HG02852 (cell line): ENCODE measurements around the gene SPOP.

Experiments
- ATAC-seq: cut with Tn5 transposase; IDR thresholded peaks from one replicate; pipeline ENCODE4 v1.9.1; 2021; ENCODE audit warnings: mild to moderate bottlenecking, moderate library complexity; ENCODE audit not compliant: unreplicated experiment

The SPOP gene

DNA sequence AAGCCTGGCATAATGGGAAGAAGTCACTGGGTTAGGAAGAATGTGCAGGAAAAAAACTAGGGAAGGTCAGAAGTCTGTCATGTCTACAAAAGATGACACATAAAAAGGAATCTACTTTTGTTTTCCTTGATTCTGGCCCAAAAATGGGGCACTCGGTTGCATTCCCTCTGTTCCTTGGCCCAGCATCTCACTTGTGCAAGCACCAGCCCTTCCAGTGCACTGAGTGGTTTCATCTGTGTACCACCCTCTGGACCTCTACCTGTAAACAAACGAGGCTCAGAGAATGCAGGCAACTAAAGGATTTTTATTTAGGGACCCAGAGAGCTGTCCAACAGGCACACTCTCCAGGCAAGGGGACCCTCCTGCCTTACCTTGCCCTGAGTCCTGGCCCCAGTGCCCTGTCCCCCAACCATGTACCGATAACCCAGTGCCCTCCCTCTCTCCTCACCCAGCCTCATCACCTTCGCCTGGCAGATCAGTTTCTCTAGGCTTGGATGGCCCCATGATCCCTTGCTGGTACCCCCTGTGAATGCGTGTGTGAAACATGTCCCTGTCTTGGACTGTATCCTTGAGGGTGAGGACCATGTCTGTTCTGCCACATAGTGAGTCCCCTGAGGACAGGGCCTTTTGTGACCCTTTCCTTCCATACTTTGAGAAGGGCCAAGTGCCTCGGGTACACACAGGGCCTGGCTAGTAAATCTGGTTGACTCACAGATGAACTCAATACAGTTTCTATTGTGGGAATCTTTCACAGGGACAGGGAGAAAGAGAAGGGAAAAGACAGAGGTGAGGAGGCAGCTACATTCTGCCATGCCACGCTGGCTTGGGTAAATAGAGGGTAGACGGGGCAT is 88.9 kb downstream of the SPOP start:
- no peak for ATAC-seq

DNA sequence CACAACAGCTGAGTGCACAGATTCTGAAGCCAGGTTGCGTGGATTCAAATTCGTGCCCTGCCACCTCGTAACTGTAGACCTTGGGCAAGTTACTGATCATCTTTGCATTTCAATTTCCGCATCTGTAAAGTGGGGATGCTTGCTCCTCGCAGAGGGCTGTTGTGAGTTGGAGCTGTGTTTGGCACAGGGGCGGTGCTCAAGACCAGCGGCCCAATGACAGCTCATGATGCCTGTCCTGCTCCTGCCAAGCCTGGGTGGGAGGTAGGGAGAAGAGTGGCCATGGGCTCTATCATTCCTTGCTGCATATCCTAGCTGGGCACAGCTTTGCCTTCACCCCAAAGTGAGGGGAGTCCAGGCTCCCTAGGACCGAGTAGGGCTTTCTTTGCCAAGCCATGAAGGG is 89.6 kb downstream of the SPOP start:
- ATAC-seq, result no peak

DNA sequence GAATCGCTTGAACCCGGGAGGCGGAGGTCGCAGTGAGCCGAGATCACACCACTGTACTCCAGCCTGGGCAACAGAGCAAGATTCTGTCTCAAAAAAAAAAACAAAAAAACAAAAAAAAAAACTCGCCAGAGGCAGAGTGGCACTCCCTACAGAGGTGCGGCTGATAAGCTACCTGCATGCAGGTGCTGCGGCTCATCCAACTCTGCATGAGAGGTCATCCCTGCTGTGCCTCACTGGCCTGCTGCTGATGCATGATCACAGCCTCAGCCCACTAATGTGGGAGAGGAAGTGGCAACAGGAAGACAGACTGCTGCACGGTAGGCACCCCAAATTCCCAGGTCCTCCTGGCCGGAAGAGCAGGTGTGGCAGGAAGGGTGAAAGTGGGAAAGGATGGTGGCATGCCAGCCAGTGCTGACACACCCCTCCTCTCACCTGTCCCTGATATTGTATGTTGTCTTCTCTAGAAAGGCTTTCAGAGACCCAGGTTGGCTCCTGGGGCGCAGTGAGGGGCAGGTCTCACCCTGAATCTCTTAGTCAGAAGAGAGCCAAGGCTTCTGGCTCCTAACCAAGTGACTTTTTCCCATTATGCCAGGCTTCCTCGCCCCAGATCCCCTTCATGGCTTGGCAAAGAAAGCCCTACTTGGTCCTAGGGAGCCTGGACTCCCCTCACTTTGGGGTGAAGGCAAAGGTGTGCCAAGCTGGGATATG is 90.4 kb downstream of the SPOP start:
- no peak for ATAC-seq

DNA sequence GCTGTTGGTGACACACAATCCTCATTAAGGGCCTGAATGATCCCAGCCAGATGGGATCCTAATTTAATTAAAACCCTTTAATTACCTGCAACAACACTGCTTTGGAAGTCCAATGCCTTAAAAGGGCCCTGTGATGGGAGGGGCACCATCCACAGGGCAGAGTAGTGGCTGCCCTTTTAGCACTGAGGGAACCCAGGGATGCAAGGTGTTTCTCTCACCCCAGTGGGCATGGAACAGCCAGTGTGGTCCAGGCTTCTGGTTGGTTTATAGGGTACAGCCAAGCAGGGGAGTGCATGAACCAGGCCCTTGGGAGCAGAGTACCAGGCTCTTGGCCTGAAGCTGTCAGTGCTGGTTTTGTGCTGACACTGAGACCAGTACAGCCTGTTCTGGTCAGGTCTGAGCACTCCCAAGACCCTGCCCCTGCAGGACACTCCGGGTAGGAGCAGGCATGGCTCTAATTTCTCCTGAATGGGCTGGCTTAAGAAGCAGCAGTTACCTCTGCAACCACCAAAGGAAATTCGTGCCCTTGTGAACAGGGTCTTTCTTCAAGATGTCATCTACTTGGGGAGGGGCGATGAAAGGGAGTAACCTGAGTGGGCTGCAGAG is 92.4 kb downstream of the SPOP start:
- no peak for ATAC-seq

DNA sequence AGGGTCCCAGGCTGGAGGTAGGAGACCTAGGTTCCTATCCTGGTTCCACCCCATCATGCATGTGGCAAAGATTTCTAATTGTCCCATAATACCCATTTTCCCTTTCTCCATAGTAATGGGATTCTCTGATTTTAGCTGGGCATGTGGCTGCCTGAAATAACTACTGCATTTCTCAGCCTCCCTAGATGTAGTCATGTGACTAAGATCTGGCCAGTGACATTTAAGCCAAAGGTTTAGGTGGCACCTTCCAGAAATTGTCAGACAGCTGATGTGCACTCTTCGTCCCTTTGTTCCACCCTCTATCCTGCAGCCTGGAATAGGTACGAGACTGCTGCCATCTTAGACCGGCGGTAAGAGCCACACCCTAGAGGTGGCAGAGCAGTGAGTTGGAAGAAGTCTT is 94.0 kb downstream of the SPOP start:
- ATAC-seq, result no peak

DNA sequence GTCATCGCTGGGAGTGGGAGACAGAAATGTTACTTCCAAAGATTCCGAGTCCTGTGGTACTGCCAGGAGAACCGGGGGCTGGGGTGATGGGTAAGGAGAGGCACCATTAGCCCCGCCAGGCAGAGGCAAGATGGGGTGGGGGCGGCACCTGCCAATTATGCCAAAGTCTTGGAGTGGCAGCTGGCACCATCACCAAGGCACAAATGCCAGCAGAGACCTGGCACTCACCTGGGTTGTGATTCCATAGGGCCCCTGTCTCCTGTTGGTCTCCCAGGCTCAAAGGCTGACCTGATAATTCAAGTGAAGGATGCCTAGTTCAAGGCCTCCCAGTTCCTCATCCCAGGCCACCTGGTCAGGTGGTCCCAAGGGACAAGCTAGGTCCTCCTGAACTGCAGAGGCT is 94.7 kb downstream of the SPOP start:
- ATAC-seq, result no peak

DNA sequence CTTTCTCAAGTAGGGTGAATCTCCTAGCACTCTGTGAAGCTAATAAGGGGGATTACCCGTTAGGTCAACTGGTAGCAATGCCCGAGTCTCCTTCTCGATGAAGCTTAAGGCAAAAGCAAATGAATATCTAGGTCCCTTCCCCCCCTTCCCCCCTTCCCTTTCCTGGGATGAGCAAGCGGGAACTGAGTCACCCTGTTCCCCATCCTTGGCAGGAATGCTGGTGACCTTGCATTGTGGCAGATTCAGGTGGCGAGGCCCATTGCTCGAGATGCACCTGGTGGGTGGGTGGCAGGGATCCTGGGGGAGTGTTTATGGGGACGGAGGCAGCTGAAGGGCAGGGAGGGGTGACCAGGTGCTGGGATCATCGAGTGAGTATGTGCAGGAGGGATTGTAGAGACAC is 95.1 kb downstream of the SPOP start:
- no peak for ATAC-seq

DNA sequence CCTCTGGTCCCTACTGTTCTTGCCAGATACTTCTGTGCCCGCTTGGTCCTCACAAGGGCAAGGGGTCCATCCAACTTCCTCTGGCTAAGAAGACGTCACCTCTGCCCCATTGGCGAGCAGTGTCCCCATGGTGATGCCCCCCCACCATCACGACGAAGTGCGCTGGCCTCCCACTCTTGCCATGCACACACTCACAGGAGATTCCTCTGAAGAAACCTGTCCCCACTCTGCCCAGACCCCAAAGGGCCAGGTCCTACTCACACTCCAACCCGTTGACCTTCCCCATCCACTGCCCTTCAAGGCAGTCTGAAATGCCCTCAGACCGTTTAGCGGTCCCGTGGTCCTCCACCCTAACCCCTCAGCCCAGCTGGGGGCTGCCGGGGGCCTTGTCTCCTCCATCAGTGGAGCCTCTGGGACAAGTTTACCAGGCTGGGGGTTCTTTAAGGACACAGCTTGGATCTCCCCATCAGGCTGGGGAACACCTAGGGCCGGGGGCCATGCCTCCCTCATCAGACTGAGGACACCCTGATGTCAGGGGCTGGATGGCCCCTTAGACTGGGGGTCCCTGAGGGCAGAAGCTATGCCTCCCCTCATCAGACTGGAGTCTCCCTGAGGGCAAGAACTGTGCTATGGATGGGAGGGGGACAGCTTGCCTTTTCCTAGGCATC is 95.7 kb downstream of the SPOP start:
- ATAC-seq, result no peak

DNA sequence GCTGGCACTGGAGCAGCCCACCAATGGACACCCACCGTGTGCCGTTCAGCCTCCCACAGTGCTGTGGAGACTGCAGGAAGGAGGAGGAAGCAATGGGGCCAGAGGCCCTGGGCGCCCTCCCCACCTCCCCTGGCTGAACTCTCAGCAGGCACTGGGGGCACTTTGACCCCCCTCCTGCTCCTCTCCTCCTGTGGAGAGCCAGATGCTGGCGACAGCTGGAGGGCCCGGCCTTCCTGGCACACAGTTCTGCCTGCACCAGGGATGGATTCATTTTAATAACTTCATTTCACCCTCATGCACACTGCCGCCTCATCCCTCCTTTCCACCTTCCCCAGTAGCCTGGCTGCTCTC is 96.3 kb downstream of the SPOP start:
- no peak for ATAC-seq

DNA sequence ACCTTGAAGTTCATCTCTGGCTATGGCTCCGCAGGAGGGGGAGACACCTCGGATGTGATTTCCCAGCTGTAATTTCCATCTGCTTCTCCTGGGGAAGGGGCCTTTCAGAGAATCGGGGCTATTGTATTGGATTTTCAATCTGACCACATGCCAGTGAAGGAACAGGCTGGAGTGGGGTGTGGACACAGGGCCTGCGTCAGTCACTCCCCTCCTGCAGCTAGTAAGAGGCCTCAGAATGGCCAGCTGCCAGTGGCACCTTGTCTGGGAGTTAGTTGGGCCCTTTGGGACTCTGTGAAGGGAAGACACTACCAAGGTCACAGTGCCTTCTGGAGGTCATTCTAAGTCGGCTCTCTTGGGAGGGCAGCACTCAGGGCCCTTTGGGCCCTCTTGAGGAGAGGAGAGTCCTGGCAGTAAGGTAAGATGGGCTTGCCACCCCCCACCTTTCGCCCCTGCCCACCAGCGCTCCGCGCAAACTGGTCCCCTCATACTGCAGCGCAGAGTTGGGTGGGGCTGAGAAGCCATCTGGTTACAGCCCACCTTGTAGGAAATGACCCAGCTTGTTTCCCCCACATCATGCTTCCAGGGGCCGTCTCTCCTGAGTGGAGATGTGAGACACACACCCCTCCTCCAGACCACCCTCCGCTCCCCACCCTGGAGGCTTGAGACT is 96.8 kb downstream of the SPOP start:
- no peak for ATAC-seq

DNA sequence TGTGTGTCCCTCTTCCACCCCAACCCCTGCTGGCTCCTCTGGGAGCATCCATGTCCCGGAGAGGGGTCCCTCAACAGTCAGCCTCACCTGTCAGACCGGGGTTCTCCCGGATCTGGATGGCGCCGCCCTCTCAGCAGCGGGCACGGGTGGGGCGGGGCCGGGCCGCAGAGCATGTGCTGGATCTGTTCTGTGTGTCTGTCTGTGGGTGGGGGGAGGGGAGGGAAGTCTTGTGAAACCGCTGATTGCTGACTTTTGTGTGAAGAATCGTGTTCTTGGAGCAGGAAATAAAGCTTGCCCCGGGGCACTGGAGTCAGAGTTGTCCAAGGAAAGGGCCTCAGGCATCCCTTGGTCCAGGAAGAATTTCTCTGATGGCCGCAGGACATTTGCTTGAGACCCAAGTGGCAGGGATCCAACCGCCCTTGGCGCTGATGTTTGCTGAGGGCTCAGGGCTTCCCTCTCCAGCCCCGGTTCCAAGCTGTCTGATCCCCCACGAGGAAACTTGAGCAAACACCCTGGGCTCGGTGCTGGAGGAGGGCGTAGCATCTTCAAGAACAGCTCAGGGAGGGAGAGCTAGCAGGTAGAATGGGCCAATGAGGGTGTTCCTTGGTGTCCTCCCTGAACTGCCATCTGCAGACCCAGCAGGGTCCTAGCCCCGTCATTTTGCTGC is 97.7 kb downstream of the SPOP start:
- no peak for ATAC-seq

DNA sequence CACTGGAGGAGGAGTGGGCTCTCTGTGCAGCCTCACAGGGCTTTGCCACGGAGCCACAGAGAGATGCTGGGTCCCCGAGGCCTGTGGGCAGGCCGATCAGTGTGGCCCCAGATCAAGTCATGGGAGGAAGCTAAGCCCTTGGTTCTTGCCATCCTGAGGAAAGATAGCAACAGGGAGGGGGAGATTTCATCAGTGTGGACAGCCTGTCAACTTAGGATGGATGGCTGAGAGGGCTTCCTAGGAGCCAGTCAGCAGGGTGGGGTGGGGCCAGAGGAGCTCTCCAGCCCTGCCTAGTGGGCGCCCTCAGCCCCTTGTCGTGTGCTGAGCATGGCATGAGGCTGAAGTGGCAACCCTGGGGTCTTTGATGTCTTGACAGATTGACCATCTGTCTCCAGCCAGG is 98.4 kb downstream of the SPOP start:
- ATAC-seq, result no peak

DNA sequence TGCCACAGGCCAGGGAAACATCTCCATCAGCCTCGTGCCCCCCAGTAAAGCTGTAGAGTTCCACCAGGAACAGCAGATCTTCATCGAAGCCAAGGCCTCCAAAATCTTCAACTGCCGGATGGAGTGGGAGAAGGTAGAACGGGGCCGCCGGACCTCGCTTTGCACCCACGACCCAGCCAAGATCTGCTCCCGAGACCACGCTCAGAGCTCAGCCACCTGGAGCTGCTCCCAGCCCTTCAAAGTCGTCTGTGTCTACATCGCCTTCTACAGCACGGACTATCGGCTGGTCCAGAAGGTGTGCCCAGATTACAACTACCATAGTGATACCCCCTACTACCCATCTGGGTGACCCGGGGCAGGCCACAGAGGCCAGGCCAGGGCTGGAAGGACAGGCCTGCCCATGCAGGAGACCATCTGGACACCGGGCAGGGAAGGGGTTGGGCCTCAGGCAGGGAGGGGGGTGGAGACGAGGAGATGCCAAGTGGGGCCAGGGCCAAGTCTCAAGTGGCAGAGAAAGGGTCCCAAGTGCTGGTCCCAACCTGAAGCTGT is 98.9 kb downstream of the SPOP start:
- no peak for ATAC-seq

DNA sequence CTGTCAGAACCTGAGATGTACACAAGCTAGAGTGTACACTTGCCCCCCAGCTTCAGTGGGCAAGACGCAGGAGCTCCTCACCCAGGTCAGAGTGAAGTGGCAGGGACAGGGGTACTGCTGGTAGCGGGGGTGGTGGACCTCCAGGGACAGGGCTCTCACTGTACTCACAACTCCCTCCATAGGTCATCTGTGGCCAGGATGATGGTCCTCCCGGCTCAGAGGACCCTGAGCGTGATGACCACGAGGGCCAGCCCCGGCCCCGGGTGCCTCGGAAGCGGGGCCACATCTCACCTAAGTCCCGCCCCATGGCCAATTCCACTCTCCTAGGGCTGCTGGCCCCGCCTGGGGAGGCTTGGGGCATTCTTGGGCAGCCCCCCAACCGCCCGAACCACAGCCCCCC is 99.5 kb downstream of the SPOP start:
- ATAC-seq, result no peak

DNA sequence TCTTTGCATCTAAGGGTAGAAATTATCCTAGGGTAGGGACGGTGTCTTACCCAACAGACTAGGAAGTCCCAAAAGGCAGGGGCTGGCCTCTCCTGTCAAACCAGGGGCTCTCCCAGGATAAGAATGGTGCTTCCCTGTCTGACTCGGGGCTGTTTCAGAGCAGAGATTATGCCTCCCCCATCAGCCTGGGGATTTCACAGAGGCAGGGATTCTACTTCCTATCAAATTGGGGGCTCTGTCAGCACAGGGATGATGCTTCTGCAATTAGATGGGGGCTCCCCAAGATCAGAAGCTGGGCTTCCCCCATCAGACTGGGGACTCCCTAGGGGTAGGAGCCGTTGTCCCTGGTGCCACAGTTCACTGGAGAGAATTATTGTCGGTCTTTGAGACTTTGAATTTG is 99.9 kb downstream of the SPOP start:
- no peak for ATAC-seq

DNA sequence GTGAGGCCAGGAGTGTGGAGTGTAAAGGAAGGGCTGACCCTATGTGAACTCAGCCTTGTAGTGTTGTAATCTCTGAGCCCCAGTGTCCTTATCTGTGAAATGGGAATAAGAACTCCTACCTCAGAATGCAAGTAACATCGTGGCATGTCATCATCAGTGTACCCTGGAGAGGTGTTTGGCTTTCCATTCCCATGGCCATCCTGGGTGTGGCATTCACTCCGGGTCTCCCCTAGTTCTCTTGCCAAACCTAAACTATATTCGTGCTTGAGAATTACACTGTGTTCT is 100.3 kb downstream of the SPOP start:
- ATAC-seq, result no peak

DNA sequence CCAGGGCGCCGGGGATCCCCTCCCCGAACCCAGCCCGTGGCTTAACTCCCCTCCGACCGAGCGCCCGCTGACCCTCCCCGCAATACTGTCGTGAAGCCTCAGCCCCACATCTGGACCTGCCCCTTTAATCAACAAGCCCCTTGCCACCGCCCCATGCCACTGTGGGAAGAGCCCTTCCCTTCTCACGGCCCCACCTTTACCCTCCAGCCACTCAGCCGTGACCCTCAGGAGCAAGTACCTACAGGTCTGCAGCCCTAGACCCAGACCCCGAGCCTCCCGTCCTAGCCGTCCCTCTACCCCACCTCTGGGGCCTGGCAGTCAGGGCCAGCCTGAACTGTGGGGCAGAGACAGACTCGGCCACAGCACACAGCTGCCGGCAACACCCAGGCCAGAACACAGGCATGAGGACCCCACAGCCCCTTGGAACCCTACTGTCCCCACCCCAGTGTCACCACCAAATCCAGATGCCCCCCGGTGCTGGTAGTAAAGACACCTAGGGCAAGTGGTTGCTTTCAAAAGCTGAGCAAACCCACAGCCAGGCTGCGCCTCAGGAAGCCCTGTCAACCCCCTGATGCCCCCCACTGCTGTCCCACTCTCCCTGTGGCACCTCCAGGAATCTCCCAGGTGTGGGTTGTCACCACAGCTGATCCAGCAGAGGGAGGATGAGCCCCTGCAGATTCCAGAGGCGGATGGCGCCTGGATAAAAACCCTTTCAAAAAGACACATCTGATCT is 100.8 kb downstream of the SPOP start:
- ATAC-seq, result no peak

DNA sequence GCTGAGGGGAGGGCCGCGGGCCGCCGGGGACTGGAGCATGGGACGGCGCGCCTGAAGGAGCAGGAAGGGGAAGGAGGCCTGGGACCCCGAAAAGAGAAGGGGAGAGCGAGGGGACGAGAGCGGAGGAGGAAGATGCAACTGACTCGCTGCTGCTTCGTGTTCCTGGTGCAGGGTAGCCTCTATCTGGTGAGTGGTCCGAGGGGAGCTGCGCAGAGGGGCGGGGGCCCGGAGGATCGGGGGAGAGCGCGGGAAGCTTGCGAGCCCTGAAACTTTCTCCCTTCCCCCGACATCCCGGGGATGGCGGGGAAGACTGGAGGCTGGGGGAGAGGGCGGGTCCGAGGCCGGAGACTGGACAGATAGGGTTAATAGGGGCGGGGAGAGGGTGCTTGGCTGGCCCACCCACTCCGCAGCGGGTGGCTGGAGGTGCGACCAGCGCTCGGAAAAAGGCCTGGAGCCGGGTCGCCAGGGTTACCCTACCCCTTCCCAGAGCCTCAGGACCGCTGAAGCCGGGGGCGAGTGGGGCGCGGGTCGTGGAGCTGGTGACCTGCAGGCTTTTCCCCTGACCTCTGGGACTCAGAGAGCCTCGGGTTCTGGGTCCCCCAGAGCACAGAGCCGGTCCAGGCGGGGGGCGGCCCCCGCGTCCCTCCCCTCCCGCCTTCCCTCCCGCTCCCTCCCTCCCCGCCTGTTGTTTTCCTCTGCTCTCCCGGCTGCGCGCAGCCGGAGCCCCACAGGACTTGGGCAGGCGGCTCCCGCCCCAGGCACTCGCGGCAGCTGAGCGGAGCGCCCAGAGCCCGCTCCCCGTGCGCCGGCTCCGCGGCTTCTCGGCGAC is 101.6 kb downstream of the SPOP start:
- no peak for ATAC-seq

DNA sequence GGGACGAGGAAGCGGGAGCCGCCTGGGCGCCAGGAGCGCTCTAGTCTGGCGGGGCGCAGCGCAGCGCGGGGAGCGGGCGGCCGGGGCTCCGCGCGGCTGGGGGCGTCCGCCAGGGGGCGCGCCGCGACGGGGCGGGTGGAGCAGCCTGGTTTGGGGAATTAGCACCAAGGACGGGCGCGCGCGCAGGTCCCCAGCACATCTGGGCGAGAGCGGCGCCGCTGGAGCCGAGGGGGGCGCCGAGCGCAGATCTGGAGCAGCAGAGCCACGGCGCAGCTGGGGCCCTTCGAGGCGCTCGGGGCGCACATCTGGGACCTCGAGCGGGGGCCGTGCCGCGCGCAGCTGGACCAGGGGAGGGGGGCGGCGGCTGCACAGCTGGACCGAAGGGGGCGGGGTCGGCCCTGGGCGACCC is 102.2 kb downstream of the SPOP start, which contains the start of gene NXPH3:
NXPH3 (plus strand) TSS at position 193 of the 409 bp plus-strand sequence. CDS start 349 bp downstream, outside the sequence.
- peak; percentile 47 for ATAC-seq
